Measurements from ENCODE around the gene ARL5C.
"Not testable (repeated sequence)": the region's sequence is repeated elsewhere in the genome, so short reads cannot be mapped to it uniquely, and the experiment has no call there.

ARL5C gene

DNA sequence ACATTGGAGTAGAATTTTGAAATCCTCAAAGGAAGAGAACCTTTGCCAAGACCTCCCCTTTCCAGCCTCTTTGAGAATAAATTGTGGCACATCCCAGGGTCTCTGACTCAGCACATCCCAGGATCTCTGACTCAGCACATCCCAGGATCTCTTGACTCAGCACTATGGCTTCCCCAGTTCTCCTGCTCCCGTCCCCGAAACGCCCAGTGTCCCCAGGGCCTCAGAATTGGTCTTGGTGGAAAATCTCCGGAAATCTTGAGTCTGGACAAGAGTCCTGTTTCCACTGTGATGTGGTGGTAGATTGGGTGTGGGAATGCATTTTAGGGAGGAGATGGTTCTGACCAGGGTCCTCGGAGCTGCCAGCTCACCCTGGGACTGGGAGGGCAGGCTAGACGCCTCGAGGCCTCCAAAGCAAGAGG lies 33.8 kb downstream of the ARL5C start:
- no peak overlapping the region for H3K4me3 Mint-ChIP-seq
- intact Hi-C loops (cut with micrococcal nuclease): no loop called here
- no peak overlapping the region for H3K27ac Mint-ChIP-seq
- H3K36me3 Mint-ChIP-seq (ENCODE audit: low read depth): no peaks in the 10 kb centered on the region
- H3K9me3 Mint-ChIP-seq: no peaks in the 10 kb centered on the region
- peaks cover 32% of the 10 kb centered on the region for H3K27me3 Mint-ChIP-seq
- no peaks in the 10 kb centered on the region for H3K4me1 Mint-ChIP-seq (ENCODE audit: low read depth)

GRCh38 chr17:39131616-39132015 lies 34.3 kb downstream of the ARL5C start:
- no peak overlapping the region for H3K27ac Mint-ChIP-seq
- H3K36me3 Mint-ChIP-seq (ENCODE audit: low read depth): no peaks in the 10 kb centered on the region
- no peak overlapping the region for H3K4me3 Mint-ChIP-seq
- intact Hi-C loops (cut with micrococcal nuclease): no loop called here
- no peaks in the 10 kb centered on the region for H3K9me3 Mint-ChIP-seq
- peaks cover 28% of the 10 kb centered on the region for H3K27me3 Mint-ChIP-seq
- no peaks in the 10 kb centered on the region for H3K4me1 Mint-ChIP-seq (ENCODE audit: low read depth)

GRCh38 chr17:39130205-39130604 lies 35.8 kb downstream of the ARL5C start:
- intact Hi-C loops (cut with micrococcal nuclease): no loop called here
- Mint-ChIP-seq H3K9me3 (no peaks in the 10 kb centered on the region), H3K4me1 (ENCODE audit: low read depth) (peaks cover 1% of the 10 kb centered on the region), H3K27ac (no peak overlapping the region), H3K36me3 (ENCODE audit: low read depth) (no peaks in the 10 kb centered on the region), H3K4me3 (no peak overlapping the region), H3K27me3 (peaks cover 23% of the 10 kb centered on the region)

DNA sequence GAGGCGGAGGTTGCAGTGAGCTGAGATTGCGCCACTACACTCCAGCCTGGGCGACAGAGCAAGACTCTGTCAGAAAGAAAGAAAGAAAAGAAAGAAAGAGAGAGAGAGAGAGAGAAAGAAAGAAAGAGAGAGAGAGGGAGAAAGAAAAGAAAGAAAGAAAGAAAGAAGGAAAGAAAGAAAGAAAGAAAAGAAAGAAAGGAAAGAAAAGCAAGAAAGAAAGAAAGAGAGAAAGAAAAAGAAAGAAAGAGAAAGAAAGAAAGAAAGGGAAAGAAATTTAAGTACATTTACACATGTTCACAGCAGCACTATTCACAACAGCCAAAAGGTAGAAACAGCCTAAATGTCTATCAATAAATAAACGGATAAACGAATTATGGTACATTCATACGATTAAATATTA lies 36.4 kb downstream of the ARL5C start:
- H3K9me3 Mint-ChIP-seq; H3K27ac Mint-ChIP-seq; H3K4me3 Mint-ChIP-seq; H3K4me1 Mint-ChIP-seq (ENCODE audit: low read depth); H3K36me3 Mint-ChIP-seq (ENCODE audit: low read depth); intact Hi-C loops (cut with micrococcal nuclease): not testable (repeated sequence)
- H3K27me3 Mint-ChIP-seq: peaks cover 21% of the 10 kb centered on the region

DNA sequence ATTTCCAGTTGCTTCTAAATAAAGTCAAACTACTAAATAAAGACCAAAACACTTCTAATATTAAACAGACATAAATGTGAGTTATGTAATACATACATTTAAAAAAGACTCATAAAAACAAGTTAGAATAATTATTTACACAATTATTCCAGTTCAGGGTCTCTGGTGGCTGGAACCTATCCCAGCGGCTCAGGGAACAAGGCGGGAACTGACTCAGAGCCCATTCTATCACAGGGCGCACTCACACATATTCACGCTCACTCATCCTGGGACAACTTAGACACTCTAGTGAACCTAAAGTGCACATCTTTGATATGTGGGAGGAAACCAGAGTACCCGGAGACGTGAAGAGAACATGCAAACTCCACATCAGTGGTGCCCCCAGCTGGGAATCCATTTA lies 39.5 kb downstream of the ARL5C start:
- intact Hi-C loops (cut with micrococcal nuclease): no loop called here
- no peaks in the 10 kb centered on the region for H3K9me3 Mint-ChIP-seq
- peaks cover 18% of the 10 kb centered on the region for H3K27me3 Mint-ChIP-seq
- H3K27ac Mint-ChIP-seq: no peak overlapping the region
- no peaks in the 10 kb centered on the region for H3K36me3 Mint-ChIP-seq (ENCODE audit: low read depth)
- H3K4me3 Mint-ChIP-seq: no peak overlapping the region
- peaks cover 14% of the 10 kb centered on the region for H3K4me1 Mint-ChIP-seq (ENCODE audit: low read depth)

GRCh38 chr17:39125143-39125875 lies 40.7 kb downstream of the ARL5C start:
- Mint-ChIP-seq H3K36me3 (ENCODE audit: low read depth) (no peaks in the 10 kb centered on the region), H3K9me3 (no peaks in the 10 kb centered on the region), H3K4me1 (ENCODE audit: low read depth) (peaks cover 14% of the 10 kb centered on the region), H3K27me3 (peaks cover 15% of the 10 kb centered on the region), H3K27ac (no peak overlapping the region), H3K4me3 (no peak overlapping the region)
- intact Hi-C loops (cut with micrococcal nuclease): no loop called here

- Mint-ChIP-seq H3K27me3 (peaks cover 10% of the 10 kb centered on the region), H3K4me3 (no peak overlapping the region)
These were observed 42.3 kb downstream of the ARL5C start for GRCh38 chr17:39123627-39124026.

DNA sequence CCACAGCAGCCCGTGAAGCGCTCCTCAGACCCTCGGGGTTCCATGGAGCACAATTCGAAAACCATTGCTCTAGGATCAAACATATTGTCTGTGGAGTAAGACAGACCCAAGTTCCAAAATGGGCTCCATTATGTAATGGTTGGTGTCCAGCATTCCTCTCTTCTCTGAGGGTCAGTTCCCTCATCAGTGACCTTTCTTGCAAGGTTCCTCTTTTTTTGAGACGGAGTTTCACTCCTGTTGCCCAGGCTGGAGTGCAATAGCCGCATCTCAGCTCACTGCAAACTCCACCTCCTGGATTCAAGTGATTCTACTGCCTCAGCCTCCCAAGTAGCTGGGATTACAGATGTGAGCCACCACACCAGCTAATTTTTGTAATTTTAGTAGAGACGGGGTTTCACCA lies 43.0 kb downstream of the ARL5C start:
- Mint-ChIP-seq H3K4me3 (no peak overlapping the region), H3K27ac (peak overlapping the region; percentile 45), H3K4me1 (ENCODE audit: low read depth) (peaks cover 27% of the 10 kb centered on the region), H3K27me3 (peaks cover 13% of the 10 kb centered on the region), H3K9me3 (peaks cover 5% of the 10 kb centered on the region), H3K36me3 (ENCODE audit: low read depth) (no peaks in the 10 kb centered on the region)
- intact Hi-C loops (cut with micrococcal nuclease): loop anchor here (5.0 kb wide), 1 partner anchor 36 kb away; no protein-coding TSS in a partner anchor

More at GRCh38 chr17:39123627-39124026, 42.3 kb downstream of the ARL5C start:
- H3K9me3 Mint-ChIP-seq: no peaks in the 10 kb centered on the region
- peaks cover 21% of the 10 kb centered on the region for H3K4me1 Mint-ChIP-seq (ENCODE audit: low read depth)
- H3K27ac Mint-ChIP-seq: no peak overlapping the region
- intact Hi-C loops (cut with micrococcal nuclease): loop anchor here (5.0 kb wide), 1 partner anchor 36 kb away; no protein-coding TSS in a partner anchor
- no peaks in the 10 kb centered on the region for H3K36me3 Mint-ChIP-seq (ENCODE audit: low read depth)

- Mint-ChIP-seq H3K27me3 (peaks cover 18% of the 10 kb centered on the region), H3K4me1 (ENCODE audit: low read depth) (peaks cover 29% of the 10 kb centered on the region)
- intact Hi-C loops (cut with micrococcal nuclease): loop anchor here (5.0 kb wide), 1 partner anchor 35 kb away; no protein-coding TSS in a partner anchor
- H3K36me3 Mint-ChIP-seq (ENCODE audit: low read depth); H3K4me3 Mint-ChIP-seq; H3K27ac Mint-ChIP-seq; H3K9me3 Mint-ChIP-seq: not testable (repeated sequence)
These were observed 44.0 kb downstream of the ARL5C start for GRCh38 chr17:39121919-39122318.

GRCh38 chr17:39118674-39119419 lies 47.1 kb downstream of the ARL5C start:
- H3K9me3 Mint-ChIP-seq: peaks cover 9% of the 10 kb centered on the region
- no peaks in the 10 kb centered on the region for H3K36me3 Mint-ChIP-seq (ENCODE audit: low read depth)
- intact Hi-C loops (cut with micrococcal nuclease): no loop called here
- no peak overlapping the region for H3K4me3 Mint-ChIP-seq
- H3K27me3 Mint-ChIP-seq: peaks cover 40% of the 10 kb centered on the region
- peaks cover 33% of the 10 kb centered on the region for H3K4me1 Mint-ChIP-seq (ENCODE audit: low read depth)
- no peak overlapping the region for H3K27ac Mint-ChIP-seq

DNA sequence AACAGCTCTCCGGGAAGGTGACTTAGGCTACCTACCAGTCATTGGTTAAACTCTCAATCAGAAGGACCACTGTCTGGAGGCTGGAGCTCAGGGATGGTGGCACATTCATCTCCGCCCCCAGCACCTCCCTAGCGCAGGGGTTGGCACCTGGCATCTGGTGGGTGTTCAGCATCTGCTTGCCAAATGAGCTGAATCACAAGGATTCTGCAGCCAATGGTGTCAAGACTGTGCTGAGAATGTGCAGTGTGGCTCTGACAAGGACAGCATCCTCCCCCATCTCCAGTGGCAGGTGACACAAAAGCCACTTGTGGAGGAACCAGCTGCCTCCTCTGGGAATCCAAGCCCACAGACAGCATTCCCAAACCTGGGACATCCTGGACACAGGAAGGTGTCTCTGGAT lies 49.7 kb downstream of the ARL5C start:
- H3K27me3 Mint-ChIP-seq: peaks cover 54% of the 10 kb centered on the region
- H3K9me3 Mint-ChIP-seq: peaks cover 9% of the 10 kb centered on the region
- no peaks in the 10 kb centered on the region for H3K36me3 Mint-ChIP-seq (ENCODE audit: low read depth)
- intact Hi-C loops (cut with micrococcal nuclease): no loop called here
- H3K4me3 Mint-ChIP-seq: no peak overlapping the region
- no peak overlapping the region for H3K27ac Mint-ChIP-seq
- H3K4me1 Mint-ChIP-seq (ENCODE audit: low read depth): peaks cover 25% of the 10 kb centered on the region

GRCh38 chr17:39115135-39115534 lies 50.8 kb downstream of the ARL5C start:
- intact Hi-C loops (cut with micrococcal nuclease): no loop called here
- Mint-ChIP-seq H3K9me3 (peaks cover 9% of the 10 kb centered on the region), H3K4me1 (ENCODE audit: low read depth) (peaks cover 25% of the 10 kb centered on the region), H3K27ac (no peak overlapping the region), H3K36me3 (ENCODE audit: low read depth) (no peaks in the 10 kb centered on the region), H3K27me3 (peaks cover 65% of the 10 kb centered on the region), H3K4me3 (no peak overlapping the region)

DNA sequence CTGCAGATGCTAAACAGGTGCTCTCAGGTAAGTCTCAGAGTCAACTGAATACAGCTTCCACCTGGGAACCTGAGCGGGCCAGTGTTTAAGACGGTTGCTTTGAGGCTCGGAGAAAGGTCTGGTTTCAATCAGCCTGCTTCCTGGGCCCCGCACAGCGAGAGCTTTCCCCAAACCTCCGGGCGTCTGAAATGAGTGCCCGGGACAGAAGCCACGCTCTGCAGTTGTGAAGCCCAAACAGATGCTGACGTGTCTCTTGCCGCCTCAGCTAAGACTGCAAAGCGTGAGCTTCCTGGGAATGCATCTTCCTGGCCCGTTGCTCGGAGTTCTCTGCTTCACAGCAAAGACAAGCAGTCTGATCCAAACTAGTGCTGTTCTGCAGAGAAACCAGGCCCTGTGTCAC lies 51.2 kb downstream of the ARL5C start:
- no peak overlapping the region for H3K4me3 Mint-ChIP-seq
- peaks cover 68% of the 10 kb centered on the region for H3K27me3 Mint-ChIP-seq
- peaks cover 25% of the 10 kb centered on the region for H3K4me1 Mint-ChIP-seq (ENCODE audit: low read depth)
- H3K27ac Mint-ChIP-seq: no peak overlapping the region
- peaks cover 9% of the 10 kb centered on the region for H3K9me3 Mint-ChIP-seq
- no peaks in the 10 kb centered on the region for H3K36me3 Mint-ChIP-seq (ENCODE audit: low read depth)
- intact Hi-C loops (cut with micrococcal nuclease): no loop called here

DNA sequence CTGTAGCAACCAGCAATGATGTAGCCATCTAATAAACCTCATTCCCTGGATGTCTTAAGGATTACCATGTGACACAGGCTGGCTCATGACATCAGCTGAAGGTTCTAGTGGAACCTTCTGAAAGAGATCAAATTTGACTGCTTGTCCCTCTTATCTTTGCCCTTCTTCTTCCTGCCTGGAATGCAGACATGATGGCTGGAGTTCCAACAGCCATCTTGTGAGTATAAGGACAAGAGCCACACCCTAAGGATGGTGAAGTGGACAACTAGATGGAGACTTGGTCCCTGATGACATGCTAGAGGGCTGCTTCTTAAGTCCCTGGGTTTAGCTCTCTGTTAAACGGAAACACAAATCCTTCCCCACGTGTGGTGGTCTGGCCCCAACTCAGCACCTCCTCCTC lies 52.1 kb downstream of the ARL5C start:
- Mint-ChIP-seq H3K4me1 (ENCODE audit: low read depth) (peaks cover 21% of the 10 kb centered on the region), H3K4me3 (no peak overlapping the region), H3K27me3 (peaks cover 73% of the 10 kb centered on the region), H3K27ac (no peak overlapping the region), H3K9me3 (peaks cover 9% of the 10 kb centered on the region), H3K36me3 (ENCODE audit: low read depth) (no peaks in the 10 kb centered on the region)
- intact Hi-C loops (cut with micrococcal nuclease): no loop called here

All from dendritic cell treated with granulocyte-macrophage colony-stimulating factor and Interleukin-4, amounts not matched to agents 40 ng/mL and 50 ng/mL, for 4 days (primary cell).